Karpas-422 (cell line): ENCODE measurements around the gene ARID3B. TPM values are rescaled to one million over a fixed set of nuclear protein-coding genes. Genes with fewer than 3 reads are reported as not detected.
A peak's percentile ranks its signal among the peaks of the same experiment; 100 is the strongest.

Source experiments
- DNase-seq: peaks from one replicate; pipeline ENCODE4 v3.0.0-alpha.2; 2015
- H2AFZ ChIP-seq: fragments of 200-600 bp; sonication (generic); 2 replicates; pipeline ENCODE4 v1.6.1; 2014; ENCODE audit warnings: antibody characterized with exemption, low read length, mixed read lengths
- H3K27ac ChIP-seq: fragments of 200-600 bp; sonication (generic); 2 replicates; pipeline ENCODE4 v1.5.1; 2014; ENCODE audit warnings: mild to moderate bottlenecking, low read length, moderate library complexity
- H3K27me3 ChIP-seq: fragments of 200-600 bp; sonication (generic); 2 replicates; pipeline ENCODE4 v1.6.1; 2014; ENCODE audit warnings: low read length, mixed read lengths
- H3K36me3 ChIP-seq: fragments of 200-600 bp; sonication (generic); 2 replicates; pipeline ENCODE4 v1.6.1; 2014; ENCODE audit warnings: low read length, mixed read lengths; ENCODE audit not compliant: insufficient read depth
- H3K4me1 ChIP-seq: fragments of 200-600 bp; sonication (generic); 2 replicates; pipeline ENCODE4 v1.6.1; 2014; ENCODE audit warnings: mild to moderate bottlenecking, low read length, mixed read lengths
- H3K4me2 ChIP-seq: fragments of 200-600 bp; sonication (generic); 2 replicates; pipeline ENCODE4 v1.6.1; 2014; ENCODE audit warnings: low read length, low read depth, mild to moderate bottlenecking; ENCODE audit not compliant: poor library complexity, severe bottlenecking
- H3K4me3 ChIP-seq: fragments of 200-600 bp; sonication (generic); 2 replicates; pipeline ENCODE4 v1.5.1; 2014; ENCODE audit warnings: mild to moderate bottlenecking, antibody characterized with exemption, low read length, mixed read lengths
- H3K79me2 ChIP-seq: fragments of 200-600 bp; sonication (generic); 2 replicates; pipeline ENCODE4 v1.6.1; 2014; ENCODE audit warnings: mild to moderate bottlenecking, low read length, mixed read lengths
- H3K9ac ChIP-seq: fragments of 200-600 bp; sonication (generic); 2 replicates; pipeline ENCODE4 v1.6.0; 2014; ENCODE audit warnings: low read length
- H3K9me2 ChIP-seq: fragments of 200-600 bp; sonication (generic), shearing (Covaris generic); replicated peaks from 2 replicates; pipeline ENCODE4 v1.6.0; 2014; ENCODE audit warnings: mild to moderate bottlenecking, low read length, moderate library complexity; ENCODE audit not compliant: insufficient read depth
- H3K9me3 ChIP-seq: fragments of 300-700, 200-600 bp; sonication (generic); 2 replicates; pipeline ENCODE4 v1.6.1; 2014; ENCODE audit warnings: low read length, mixed read lengths
- H4K20me1 ChIP-seq: fragments of 200-600 bp; sonication (generic); 2 replicates; pipeline ENCODE4 v1.6.1; 2014; ENCODE audit warnings: mild to moderate bottlenecking, antibody characterized with exemption, low read length, low read depth; ENCODE audit not compliant: insufficient read depth
- total RNA-seq: library from RNA; depleted of rRNA; stranded (reverse); fragments of >200 nt; shearing (Covaris generic); gene quantifications from 2 replicates; pipeline ENCODE4 v1.2.3, GENCODE V29; 2014; ENCODE audit warnings: low replicate concordance

The ARID3B gene
- total RNA-seq, 1 experiment from 2014 or later = 9.6 TPM

GRCh38 chr15:74579001-74579400 lies 38.0 kb downstream of the ARID3B start:
- H3K79me2 ChIP-seq = no peaks in the 10 kb centered on the region
- H3K9me3 ChIP-seq = no peaks in the 10 kb centered on the region
- no peaks in the 10 kb centered on the region for H3K27me3 ChIP-seq
- no peak overlapping the region for H3K27ac ChIP-seq
- no peak overlapping the region for H3K9ac ChIP-seq
- no peak overlapping the region for H3K4me2 ChIP-seq
- H4K20me1 ChIP-seq = no peaks in the 10 kb centered on the region
- H2AFZ ChIP-seq = no peak overlapping the region
- H3K4me1 ChIP-seq = peaks cover 8% of the 10 kb centered on the region
- no peaks in the 10 kb centered on the region for H3K9me2 ChIP-seq
- H3K4me3 ChIP-seq = no peak overlapping the region
- no peaks in the 10 kb centered on the region for H3K36me3 ChIP-seq
- DNase-seq = no peak

- no peaks in the 10 kb centered on the region for H3K36me3 ChIP-seq
- H3K9ac ChIP-seq = no peak overlapping the region
- no peaks in the 10 kb centered on the region for H4K20me1 ChIP-seq
- DNase-seq = no peak
- H3K9me2 ChIP-seq = no peaks in the 10 kb centered on the region
- no peaks in the 10 kb centered on the region for H3K27me3 ChIP-seq
- H3K27ac ChIP-seq = no peak overlapping the region
- H3K4me3 ChIP-seq = no peak overlapping the region
- H3K9me3 ChIP-seq = no peaks in the 10 kb centered on the region
- H3K79me2 ChIP-seq = no peaks in the 10 kb centered on the region
- peaks cover 8% of the 10 kb centered on the region for H3K4me1 ChIP-seq
- peak overlapping the region; percentile 7 for H3K4me2 ChIP-seq
- H2AFZ ChIP-seq = no peak overlapping the region
Observed at GRCh38 chr15:74580538-74581350, 39.7 kb downstream of the ARID3B start.

- no peak overlapping the region for H3K4me3 ChIP-seq
- DNase-seq = no peak
- no peaks in the 10 kb centered on the region for H3K36me3 ChIP-seq
- H4K20me1 ChIP-seq = no peaks in the 10 kb centered on the region
- no peak overlapping the region for H2AFZ ChIP-seq
- no peaks in the 10 kb centered on the region for H3K9me3 ChIP-seq
- H3K79me2 ChIP-seq = no peaks in the 10 kb centered on the region
- H3K4me2 ChIP-seq = no peak overlapping the region
- no peaks in the 10 kb centered on the region for H3K27me3 ChIP-seq
- H3K9me2 ChIP-seq = no peaks in the 10 kb centered on the region
- peaks cover 8% of the 10 kb centered on the region for H3K4me1 ChIP-seq
- H3K9ac ChIP-seq = no peak overlapping the region
- no peak overlapping the region for H3K27ac ChIP-seq
Observed at GRCh38 chr15:74584204-74584603, 43.2 kb downstream of the ARID3B start.

DNA sequence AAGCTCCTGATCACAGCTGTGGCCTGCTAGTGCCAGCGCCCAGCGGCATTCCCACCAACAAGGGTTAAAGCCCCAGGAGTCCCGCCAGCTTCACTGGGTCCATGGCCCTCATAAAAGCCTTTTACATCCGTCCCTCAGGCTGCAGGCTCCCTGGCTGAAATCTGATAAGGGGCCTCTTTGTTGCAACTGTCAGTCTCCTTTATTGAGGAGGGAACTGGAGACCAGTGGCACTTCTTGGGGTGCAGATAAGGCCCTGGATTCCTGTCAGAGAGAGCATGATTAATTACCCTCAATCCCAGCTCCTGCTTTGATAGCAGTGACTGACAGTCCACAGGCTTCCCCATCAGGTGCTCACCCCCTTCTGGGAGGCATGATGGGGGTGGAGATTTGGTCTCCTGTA lies 43.8 kb downstream of the ARID3B start:
- no peak overlapping the region for H3K4me3 ChIP-seq
- no peak overlapping the region for H3K9ac ChIP-seq
- H3K4me1 ChIP-seq = peaks cover 8% of the 10 kb centered on the region
- no peak for DNase-seq
- H3K4me2 ChIP-seq = no peak overlapping the region
- no peaks in the 10 kb centered on the region for H4K20me1 ChIP-seq
- H3K79me2 ChIP-seq = no peaks in the 10 kb centered on the region
- H2AFZ ChIP-seq = no peak overlapping the region
- no peak overlapping the region for H3K27ac ChIP-seq
- no peaks in the 10 kb centered on the region for H3K36me3 ChIP-seq
- H3K9me2 ChIP-seq = no peaks in the 10 kb centered on the region
- no peaks in the 10 kb centered on the region for H3K27me3 ChIP-seq
- H3K9me3 ChIP-seq = no peaks in the 10 kb centered on the region

DNA sequence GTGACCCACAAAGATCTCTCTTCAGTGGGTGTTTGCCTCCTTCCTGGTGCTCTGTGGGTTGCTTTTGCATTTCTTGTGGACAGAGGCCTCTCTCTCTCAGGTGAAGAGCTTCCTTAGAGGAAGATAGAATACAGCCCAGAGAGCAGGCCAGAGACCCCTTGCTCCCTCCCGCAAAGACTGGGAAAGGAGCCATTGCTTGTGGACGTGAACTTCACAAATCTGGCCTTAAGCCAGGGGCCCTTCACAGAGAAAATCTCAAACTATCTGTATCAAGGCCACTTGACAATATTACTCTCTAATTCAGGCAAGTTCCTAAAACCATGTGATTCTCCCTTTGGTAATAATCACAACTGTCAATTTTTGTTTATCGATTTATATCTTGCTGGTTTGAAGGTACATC lies 44.2 kb downstream of the ARID3B start:
- no peak overlapping the region for H3K27ac ChIP-seq
- H3K4me2 ChIP-seq = no peak overlapping the region
- H3K36me3 ChIP-seq = no peaks in the 10 kb centered on the region
- no peak overlapping the region for H3K4me3 ChIP-seq
- H4K20me1 ChIP-seq = no peaks in the 10 kb centered on the region
- DNase-seq = no peak
- no peaks in the 10 kb centered on the region for H3K9me3 ChIP-seq
- no peak overlapping the region for H2AFZ ChIP-seq
- H3K79me2 ChIP-seq = no peaks in the 10 kb centered on the region
- no peaks in the 10 kb centered on the region for H3K9me2 ChIP-seq
- H3K4me1 ChIP-seq = peaks cover 8% of the 10 kb centered on the region
- H3K9ac ChIP-seq = no peak overlapping the region
- no peaks in the 10 kb centered on the region for H3K27me3 ChIP-seq

DNA sequence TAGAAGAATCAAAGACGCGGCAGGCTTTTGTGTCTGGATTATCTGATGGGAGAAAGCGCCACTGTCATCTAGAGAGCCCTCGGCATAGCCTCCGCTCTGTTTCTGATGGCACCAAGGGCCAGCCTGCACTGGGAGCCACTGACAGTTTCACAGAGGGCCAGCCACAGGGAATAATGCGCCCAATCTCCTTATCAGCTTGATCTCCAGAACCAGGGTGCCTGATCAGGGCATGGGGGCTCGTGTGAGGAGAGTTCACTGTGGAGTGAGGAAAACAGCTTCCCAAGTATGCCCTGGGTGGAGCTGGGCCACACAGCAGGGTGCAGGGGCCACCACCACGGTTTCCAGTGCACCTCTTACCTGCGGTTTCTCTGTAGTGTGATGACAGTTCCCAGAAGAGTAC lies 44.8 kb downstream of the ARID3B start:
- Histone ChIP-seq H3K79me2 (no peaks in the 10 kb centered on the region), H3K9ac (no peak overlapping the region), H3K27me3 (no peaks in the 10 kb centered on the region), H3K4me3 (no peak overlapping the region), H3K4me2 (no peak overlapping the region), H3K27ac (no peak overlapping the region), H3K4me1 (peaks cover 8% of the 10 kb centered on the region), H3K36me3 (no peaks in the 10 kb centered on the region), H3K9me3 (no peaks in the 10 kb centered on the region), H4K20me1 (no peaks in the 10 kb centered on the region), H2AFZ (no peak overlapping the region), H3K9me2 (no peaks in the 10 kb centered on the region)
- no peak for DNase-seq

- Histone ChIP-seq H2AFZ (no peak overlapping the region), H3K4me1 (no peaks in the 10 kb centered on the region; the same call in 1 of the 2 replicates)
Observed at GRCh38 chr15:74589826-74590225, 48.8 kb downstream of the ARID3B start.

GRCh38 chr15:74592222-74592621 lies 51.2 kb downstream of the ARID3B start:
- Histone ChIP-seq H3K4me2 (no peak overlapping the region), H3K27ac (no peak overlapping the region), H3K4me3 (no peak overlapping the region), H2AFZ (no peak overlapping the region), H3K4me1 (no peaks in the 10 kb centered on the region; the same call in 1 of the 2 replicates), H3K27me3 (no peaks in the 10 kb centered on the region), H3K9ac (no peak overlapping the region), H4K20me1 (no peaks in the 10 kb centered on the region), H3K36me3 (no peaks in the 10 kb centered on the region), H3K79me2 (no peaks in the 10 kb centered on the region), H3K9me3 (no peaks in the 10 kb centered on the region), H3K9me2 (no peaks in the 10 kb centered on the region)
- no peak for DNase-seq

More at GRCh38 chr15:74589826-74590225, 48.8 kb downstream of the ARID3B start:
- Histone ChIP-seq H3K9ac (no peak overlapping the region), H3K27me3 (no peaks in the 10 kb centered on the region), H3K9me2 (no peaks in the 10 kb centered on the region), H3K36me3 (no peaks in the 10 kb centered on the region), H3K9me3 (no peaks in the 10 kb centered on the region), H3K4me2 (no peak overlapping the region), H4K20me1 (no peaks in the 10 kb centered on the region), H3K4me3 (no peak overlapping the region), H3K79me2 (no peaks in the 10 kb centered on the region), H3K27ac (no peak overlapping the region)
- DNase-seq = no peak
